Fibroblast of skin of left biceps (primary cell): ENCODE results near the gene PDE2A.

Experiments used
- DNase-seq, 2 experiments: peaks; one replicate each; pipeline ENCODE4 v3.0.0-alpha.2; 2013; ENCODE audit warnings: low read depth in 2 of 2

PDE2A gene

GRCh38 chr11:72673943-72674828 lies at the start of gene PDE2A:
TSS of gene PDE2A (minus strand) at chr11:72674422. CDS start at chr11:72674207, 215 bp downstream.
- DNase-seq, result no peak

- no peak for DNase-seq
Measured at GRCh38 chr11:72723508-72723907, 49.3 kb upstream of the PDE2A start.

DNA sequence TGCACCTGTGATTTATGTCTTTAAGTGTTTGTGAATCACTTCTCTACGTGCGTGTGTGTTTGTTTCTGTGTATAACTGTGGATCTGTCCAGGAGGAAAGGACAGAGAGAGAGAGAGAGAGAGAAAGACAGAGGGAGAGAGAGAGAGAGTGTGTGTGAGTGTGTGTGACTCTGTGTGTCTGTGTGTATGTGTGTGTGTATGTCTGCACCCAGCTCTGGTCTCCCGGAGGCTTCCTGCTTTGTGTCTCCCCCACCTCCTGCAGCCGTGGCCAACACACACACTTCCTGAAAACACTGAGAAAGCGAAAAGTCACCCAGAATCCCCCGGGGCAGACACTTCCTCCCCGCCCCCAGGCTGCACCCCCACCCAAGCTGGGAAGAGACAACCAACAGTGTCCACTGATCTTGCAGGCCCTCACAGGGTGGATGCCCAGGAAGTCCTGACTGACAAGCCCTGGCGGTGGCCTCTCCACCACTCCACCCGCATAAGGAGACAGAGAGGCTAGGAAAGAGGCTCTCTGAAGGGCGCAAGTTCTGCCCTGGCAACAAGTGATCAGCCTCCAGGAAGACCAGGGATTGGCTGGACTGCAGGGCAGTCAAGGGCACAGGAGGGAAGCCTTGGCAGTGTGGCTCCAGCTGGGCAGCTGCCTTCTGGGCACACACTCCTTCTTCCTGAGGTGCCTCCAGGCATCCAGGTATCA lies 48.0 kb upstream of the PDE2A start:
- peak; percentile 68 to 77 for DNase-seq

- DNase-seq, result no peak
Measured at GRCh38 chr11:72721689-72722049, 47.4 kb upstream of the PDE2A start.

DNA sequence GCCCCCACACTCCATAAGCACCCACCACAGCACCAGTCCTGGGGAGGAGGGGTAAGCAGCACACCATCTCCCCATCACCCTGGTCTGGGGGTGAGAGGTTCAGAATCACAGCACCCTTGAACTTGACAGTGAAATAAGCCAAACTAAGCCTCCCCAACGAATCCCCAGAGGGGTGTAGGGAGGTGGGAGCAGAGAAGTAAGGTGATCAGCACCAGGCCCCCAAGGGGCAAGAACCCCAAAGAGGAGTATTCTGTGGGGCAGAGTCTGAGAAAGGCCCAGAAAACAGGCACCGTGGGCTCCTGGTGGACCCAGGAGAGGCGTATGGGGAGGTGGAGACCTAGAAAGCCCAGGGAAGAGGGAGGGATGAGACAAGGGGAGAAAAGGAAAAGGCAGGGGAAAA lies 47.1 kb upstream of the PDE2A start:
- DNase-seq, result no peak

DNA sequence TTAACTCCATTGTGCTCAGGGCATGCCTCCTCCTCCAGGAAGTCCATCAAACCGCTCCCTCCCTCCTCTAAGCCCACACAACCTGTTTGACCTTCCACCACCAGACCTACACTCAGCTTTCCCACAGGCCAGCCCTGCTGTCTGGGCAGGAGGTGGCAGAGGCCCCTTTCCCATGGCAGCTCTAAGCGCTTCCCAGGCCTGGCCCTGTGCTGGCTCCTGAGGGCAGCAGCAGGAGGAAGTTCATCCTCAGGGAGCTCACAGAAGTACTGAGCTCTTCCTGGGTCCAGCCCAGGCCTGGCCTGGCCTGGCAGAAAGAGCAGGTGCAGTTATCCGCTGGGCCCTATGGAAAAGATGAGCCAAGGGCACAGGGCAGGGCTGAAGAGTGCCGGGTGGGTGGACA lies 46.6 kb upstream of the PDE2A start:
- no peak for DNase-seq

GRCh38 chr11:72720047-72720446 lies 45.8 kb upstream of the PDE2A start:
- no peak for DNase-seq

DNA sequence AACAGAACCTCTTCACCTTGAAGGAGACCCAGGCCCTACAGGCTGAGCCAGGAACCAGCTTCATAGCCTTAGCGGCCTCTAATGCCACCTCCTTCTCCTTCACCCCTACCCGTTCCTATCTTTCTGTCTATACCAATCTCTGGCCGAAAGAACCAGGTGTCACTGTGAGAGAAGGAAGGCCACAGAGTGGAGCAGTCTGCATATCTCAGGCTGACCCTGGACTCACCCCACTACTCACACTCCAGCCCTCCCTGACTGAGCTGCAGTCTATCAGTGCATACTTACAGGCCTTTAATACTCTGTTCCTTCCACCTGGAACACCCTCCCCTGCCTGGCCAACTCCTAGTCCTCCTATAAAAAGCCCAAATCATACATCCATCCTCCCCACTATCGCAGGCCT lies 45.3 kb upstream of the PDE2A start:
- no peak for DNase-seq

DNA sequence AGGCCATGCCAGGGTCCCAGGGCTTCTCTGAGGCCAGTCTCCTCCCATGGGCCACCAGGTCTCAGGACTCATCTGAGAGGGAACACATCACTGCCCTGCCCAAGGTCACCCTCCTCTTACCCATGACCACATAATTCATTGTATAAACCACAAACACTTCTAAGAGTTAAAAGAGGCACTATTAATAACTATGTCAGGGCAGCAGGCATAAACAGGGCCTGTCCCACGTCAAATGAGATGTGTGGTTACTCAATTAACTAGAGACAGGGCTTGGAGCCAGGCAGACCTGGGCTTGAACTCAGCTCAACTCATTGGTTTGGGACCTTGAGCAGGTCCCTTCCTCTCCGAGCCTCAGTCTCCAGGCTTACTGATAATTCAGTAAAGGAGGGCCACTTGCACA lies 44.9 kb upstream of the PDE2A start:
- no peak for DNase-seq

- no peak for DNase-seq
Measured at GRCh38 chr11:72718101-72718501, 43.9 kb upstream of the PDE2A start.

- no peak for DNase-seq
Measured at GRCh38 chr11:72716788-72717435, 42.7 kb upstream of the PDE2A start.

DNA sequence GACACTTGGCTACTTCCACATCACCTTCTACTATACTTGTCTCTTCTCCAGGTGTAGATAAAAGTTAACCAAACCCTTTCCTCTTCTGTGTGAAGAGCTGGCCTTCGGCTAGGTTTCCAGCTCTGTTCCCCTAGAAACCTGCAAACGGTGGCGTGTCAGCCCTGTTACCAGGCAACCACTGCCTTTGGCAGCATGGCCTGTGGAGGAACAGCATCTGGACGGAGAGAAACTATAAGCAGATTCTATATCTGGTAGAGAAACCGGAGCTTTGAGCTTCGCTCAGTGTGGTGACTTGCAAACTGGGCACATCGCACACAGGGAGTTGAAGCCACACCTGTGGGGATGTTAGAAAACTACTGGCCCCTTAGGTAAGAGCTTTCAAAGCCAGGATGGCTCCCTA lies 42.1 kb upstream of the PDE2A start:
- no peak for DNase-seq

- no peak for DNase-seq
Measured at GRCh38 chr11:72712841-72713240, 38.6 kb upstream of the PDE2A start.

DNA sequence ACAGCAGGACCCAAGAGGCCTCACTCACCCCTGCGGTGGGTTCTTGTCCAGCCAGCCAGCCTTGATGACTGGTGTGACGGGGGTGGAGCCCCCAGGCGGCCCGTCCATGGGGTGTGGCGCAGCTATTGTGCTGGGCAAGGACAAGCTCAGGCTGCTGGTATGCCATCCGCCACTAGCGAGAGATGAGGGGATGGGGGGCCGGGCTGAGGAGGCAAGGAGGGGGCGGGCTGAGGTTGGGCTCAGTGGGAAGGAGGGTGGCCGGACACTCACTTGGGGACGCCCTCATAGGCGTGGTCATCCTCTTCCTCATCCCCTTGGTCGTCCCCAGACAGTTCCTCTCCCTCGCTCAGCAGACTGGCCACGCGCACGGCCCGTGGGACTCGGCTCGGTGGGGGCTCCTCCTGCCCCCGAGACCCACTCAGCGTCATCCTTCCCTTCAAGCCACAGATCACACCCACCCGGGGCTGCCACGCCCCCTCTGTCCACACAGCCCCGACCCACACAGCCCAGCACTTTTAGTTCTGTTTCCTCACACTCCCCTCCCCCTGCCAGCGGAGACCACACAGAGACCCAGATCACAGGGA lies 38.0 kb upstream of the PDE2A start:
- DNase-seq, result no peak

- DNase-seq, result no peak
Measured at GRCh38 chr11:72711141-72711540, 36.9 kb upstream of the PDE2A start.

DNA sequence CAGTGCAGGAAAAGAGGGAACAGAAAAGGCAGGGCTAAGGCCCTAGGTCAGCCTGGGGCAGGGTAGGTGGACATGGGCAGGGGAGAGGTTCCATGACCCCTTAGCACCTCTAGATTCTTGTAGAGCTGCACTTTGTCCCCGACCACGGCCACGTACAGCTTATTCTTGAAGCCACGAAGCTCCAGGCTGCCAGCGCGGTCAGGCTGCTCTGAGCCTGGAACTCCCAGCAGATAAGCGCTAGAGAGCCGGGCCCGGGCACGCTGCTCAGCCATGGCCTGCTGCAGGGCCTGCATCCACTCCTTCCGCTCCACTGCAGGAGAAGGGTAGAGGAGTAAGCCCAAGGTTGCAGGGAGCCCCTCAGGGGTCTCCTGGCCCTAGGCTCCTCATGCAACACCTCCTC lies 36.1 kb upstream of the PDE2A start:
- DNase-seq, result no peak

DNA sequence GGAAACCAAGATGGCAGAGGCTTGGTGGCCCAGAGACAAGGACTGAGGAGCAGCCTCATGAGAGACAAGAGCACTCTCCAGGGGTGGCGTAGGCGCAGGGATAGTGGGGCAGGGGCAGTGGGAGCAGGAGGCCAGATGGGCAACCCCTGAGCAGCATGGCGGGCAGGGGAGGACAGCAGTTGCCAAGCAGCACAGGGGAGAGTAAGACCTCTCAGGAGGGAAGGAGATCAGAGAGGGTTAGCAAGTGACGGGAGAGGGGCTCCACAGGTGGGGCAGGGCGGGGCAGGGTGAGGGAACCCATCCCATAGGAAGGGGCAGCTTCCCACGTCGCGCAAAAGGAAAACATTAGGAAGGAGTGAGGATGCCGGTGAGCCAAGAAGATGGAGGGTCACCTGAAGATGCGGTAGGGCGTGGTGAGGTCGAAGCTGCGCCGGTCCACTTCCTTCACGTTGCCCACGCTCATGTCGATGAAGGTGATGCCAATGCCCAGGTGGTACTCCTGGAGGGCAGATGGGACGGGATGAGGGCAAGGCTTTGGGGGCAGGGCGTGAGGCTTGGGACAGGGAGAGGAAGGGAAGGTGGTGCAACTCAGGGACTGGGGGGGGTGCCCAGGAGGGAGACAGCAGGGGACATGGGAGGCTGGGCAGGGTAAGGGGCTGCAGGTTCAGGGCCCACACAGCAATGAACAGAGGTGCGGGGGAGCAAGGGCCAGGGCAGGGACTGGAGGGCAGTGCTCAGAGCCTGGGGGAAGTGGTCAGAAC lies 35.4 kb upstream of the PDE2A start:
- DNase-seq, result no peak

GRCh38 chr11:72707032-72707431 lies 32.8 kb upstream of the PDE2A start:
- no peak for DNase-seq

GRCh38 chr11:72706579-72706978 lies 32.4 kb upstream of the PDE2A start:
- no peak for DNase-seq

GRCh38 chr11:72705442-72706365 lies 31.5 kb upstream of the PDE2A start:
- no peak for DNase-seq
